Measurements from ENCODE around the gene TMEM59L. TPM values are rescaled to one million over a fixed set of nuclear protein-coding genes. Genes with fewer than 3 reads are reported as not detected.

The TMEM59L gene
- total RNA-seq, 2 donors from 2014 or later: 0.49 to 2.0 TPM

GRCh38 chr19:18608805-18609716 is 3.6 kb upstream of the TMEM59L start:
- Mint-ChIP-seq H3K27ac (no peak overlapping the region), H3K4me3 (no peak overlapping the region), H3K9me3 (no peaks in the 10 kb centered on the region), H3K36me3 (ENCODE audit: insufficient read depth in 2 of 2) (no peaks in the 10 kb centered on the region), H3K4me1 (ENCODE audit: low read depth) (peaks cover 39% of the 10 kb centered on the region), H3K27me3 (ENCODE audit: low read depth) (peaks cover 72% of the 10 kb centered on the region)
- ATAC-seq (replicated peaks in 1 of 2) (no peak), DNase-seq (no peak)

- ATAC-seq (replicated peaks in 1 of 2) (no peak), DNase-seq (no peak)
- H3K9me3 Mint-ChIP-seq: no peaks in the 10 kb centered on the region
- no peak overlapping the region for H3K4me3 Mint-ChIP-seq
- H3K27me3 Mint-ChIP-seq (ENCODE audit: low read depth): peaks cover 74% of the 10 kb centered on the region
- H3K4me1 Mint-ChIP-seq (ENCODE audit: low read depth): peaks cover 39% of the 10 kb centered on the region
- no peak overlapping the region for H3K27ac Mint-ChIP-seq
- no peaks in the 10 kb centered on the region for H3K36me3 Mint-ChIP-seq (ENCODE audit: insufficient read depth in 2 of 2)
Measured at GRCh38 chr19:18609717-18610051, 3.0 kb upstream of the TMEM59L start.

GRCh38 chr19:18610245-18610555 is 2.5 kb upstream of the TMEM59L start:
- no peak for DNase-seq
- Mint-ChIP-seq H3K36me3 (ENCODE audit: insufficient read depth in 2 of 2) (no peaks in the 10 kb centered on the region), H3K27me3 (ENCODE audit: low read depth) (peaks cover 74% of the 10 kb centered on the region), H3K4me1 (ENCODE audit: low read depth) (peaks cover 37% of the 10 kb centered on the region), H3K27ac (no peak overlapping the region), H3K9me3 (no peaks in the 10 kb centered on the region), H3K4me3 (no peak overlapping the region)
- no peak for ATAC-seq (replicated peaks in 1 of 2)

GRCh38 chr19:18610556-18611326 is 1.9 kb upstream of the TMEM59L start:
- peak overlapping the region in 1 of 2 donors; percentile 56 for H3K4me3 Mint-ChIP-seq
- H3K4me1 Mint-ChIP-seq (ENCODE audit: low read depth): peaks cover 33% of the 10 kb centered on the region
- no peaks in the 10 kb centered on the region for H3K9me3 Mint-ChIP-seq
- ATAC-seq (replicated peaks in 1 of 2) (no peak), DNase-seq (no peak)
- H3K36me3 Mint-ChIP-seq (ENCODE audit: insufficient read depth in 2 of 2): no peaks in the 10 kb centered on the region
- H3K27ac Mint-ChIP-seq: no peak overlapping the region
- H3K27me3 Mint-ChIP-seq (ENCODE audit: low read depth): peaks cover 73% of the 10 kb centered on the region

GRCh38 chr19:18611327-18612050 is 1.2 kb upstream of the TMEM59L start:
- Mint-ChIP-seq H3K36me3 (ENCODE audit: insufficient read depth in 2 of 2) (no peaks in the 10 kb centered on the region), H3K27ac (no peak overlapping the region), H3K4me3 (peak overlapping the region; percentile 76 to 85), H3K9me3 (no peaks in the 10 kb centered on the region), H3K27me3 (ENCODE audit: low read depth) (peaks cover 79% of the 10 kb centered on the region), H3K4me1 (ENCODE audit: low read depth) (peaks cover 33% of the 10 kb centered on the region)
- ATAC-seq (replicated peaks in 1 of 2) (no peak), DNase-seq (no peak)

GRCh38 chr19:18612051-18612771 is 459 bp upstream of the TMEM59L start:
- H3K27ac Mint-ChIP-seq: no peak overlapping the region
- DNase-seq: no peak
- no peaks in the 10 kb centered on the region for H3K36me3 Mint-ChIP-seq (ENCODE audit: insufficient read depth in 2 of 2)
- ATAC-seq (replicated peaks in 1 of 2): peak in 1 of 2 donors; percentile 16
- peaks cover 80% of the 10 kb centered on the region for H3K27me3 Mint-ChIP-seq (ENCODE audit: low read depth)
- H3K4me3 Mint-ChIP-seq: peak overlapping the region; percentile 76 to 85
- no peaks in the 10 kb centered on the region for H3K9me3 Mint-ChIP-seq
- H3K4me1 Mint-ChIP-seq (ENCODE audit: low read depth): peaks cover 33% of the 10 kb centered on the region

- Mint-ChIP-seq H3K27me3 (ENCODE audit: low read depth) (peaks cover 70% of the 10 kb centered on the region), H3K9me3 (no peaks in the 10 kb centered on the region), H3K27ac (no peak overlapping the region), H3K4me1 (ENCODE audit: low read depth) (peaks cover 22% of the 10 kb centered on the region), H3K36me3 (ENCODE audit: insufficient read depth in 2 of 2) (no peaks in the 10 kb centered on the region), H3K4me3 (peak overlapping the region; percentile 53 to 68)
- ATAC-seq (replicated peaks in 1 of 2): no peak
- DNase-seq: no peak
Measured at GRCh38 chr19:18613589-18614234, 1.0 kb downstream of the TMEM59L start.

GRCh38 chr19:18616023-18616422 is 3.4 kb downstream of the TMEM59L start:
- no peak for ATAC-seq (replicated peaks in 1 of 2)
- peaks cover 50% of the 10 kb centered on the region for H3K27me3 Mint-ChIP-seq (ENCODE audit: low read depth)
- no peak overlapping the region for H3K4me3 Mint-ChIP-seq
- H3K4me1 Mint-ChIP-seq (ENCODE audit: low read depth): peaks cover 18% of the 10 kb centered on the region
- no peaks in the 10 kb centered on the region for H3K36me3 Mint-ChIP-seq (ENCODE audit: insufficient read depth in 2 of 2)
- H3K27ac Mint-ChIP-seq: no peak overlapping the region
- H3K9me3 Mint-ChIP-seq: no peaks in the 10 kb centered on the region
- DNase-seq: no peak

GRCh38 chr19:18617562-18617961 is 4.9 kb downstream of the TMEM59L start:
- no peak overlapping the region for H3K27ac Mint-ChIP-seq
- H3K27me3 Mint-ChIP-seq (ENCODE audit: low read depth): peaks cover 39% of the 10 kb centered on the region
- H3K36me3 Mint-ChIP-seq (ENCODE audit: insufficient read depth in 2 of 2): no peaks in the 10 kb centered on the region

GRCh38 chr19:18618236-18618635 is 5.6 kb downstream of the TMEM59L start:
- Mint-ChIP-seq H3K27me3 (ENCODE audit: low read depth) (peaks cover 35% of the 10 kb centered on the region), H3K4me3 (no peak overlapping the region), H3K36me3 (ENCODE audit: insufficient read depth in 2 of 2) (no peaks in the 10 kb centered on the region), H3K4me1 (ENCODE audit: low read depth) (peaks cover 4% of the 10 kb centered on the region), H3K27ac (no peak overlapping the region), H3K9me3 (no peaks in the 10 kb centered on the region)
- DNase-seq (no peak), ATAC-seq (replicated peaks in 1 of 2) (no peak)

More at GRCh38 chr19:18617562-18617961, 4.9 kb downstream of the TMEM59L start:
- DNase-seq: no peak
- Mint-ChIP-seq H3K9me3 (no peaks in the 10 kb centered on the region), H3K4me3 (no peak overlapping the region), H3K4me1 (ENCODE audit: low read depth) (peaks cover 8% of the 10 kb centered on the region)
- ATAC-seq (replicated peaks in 1 of 2): no peak

GRCh38 chr19:18620311-18620710 is 7.6 kb downstream of the TMEM59L start:
- no peak overlapping the region for H3K27ac Mint-ChIP-seq
- H3K36me3 Mint-ChIP-seq (ENCODE audit: insufficient read depth in 2 of 2): no peaks in the 10 kb centered on the region
- no peak for ATAC-seq (replicated peaks in 1 of 2)
- peaks cover 14% of the 10 kb centered on the region for H3K27me3 Mint-ChIP-seq (ENCODE audit: low read depth)
- DNase-seq: no peak
- no peak overlapping the region for H3K4me3 Mint-ChIP-seq
- H3K4me1 Mint-ChIP-seq (ENCODE audit: low read depth): no peaks in the 10 kb centered on the region
- H3K9me3 Mint-ChIP-seq: no peaks in the 10 kb centered on the region

GRCh38 chr19:18620902-18621301 is 8.2 kb downstream of the TMEM59L start:
- Mint-ChIP-seq H3K36me3 (ENCODE audit: insufficient read depth in 2 of 2) (no peaks in the 10 kb centered on the region), H3K27me3 (ENCODE audit: low read depth) (peaks cover 11% of the 10 kb centered on the region), H3K4me3 (no peak overlapping the region), H3K27ac (no peak overlapping the region), H3K4me1 (ENCODE audit: low read depth) (no peaks in the 10 kb centered on the region), H3K9me3 (no peaks in the 10 kb centered on the region)
- no peak for ATAC-seq (replicated peaks in 1 of 2)
- no peak for DNase-seq
